ENCODE data around the gene LITAFD.

Gene LITAFD

GRCh38 chr16:8925455-8925854 is 43.3 kb downstream of the LITAFD start:
- Histone ChIP-seq H3K27me3 (ENCODE audit: control insufficient read depth, low read length) (no peaks in the 10 kb centered on the region), H3K9me3 (ENCODE audit: control insufficient read depth, insufficient read depth, low read length) (no peaks in the 10 kb centered on the region), H3K4me1 (ENCODE audit: control insufficient read depth, low read length) (no peaks in the 10 kb centered on the region), H3F3A (ENCODE audit: control insufficient read depth, insufficient read depth) (no peaks in the 10 kb centered on the region; the same call in 1 of the 2 replicates), H4K20me1 (ENCODE audit: control insufficient read depth, insufficient read depth, low read depth, low read length) (peaks cover 35% of the 10 kb centered on the region), H3K36me3 (ENCODE audit: control insufficient read depth, low read length) (peaks cover 95% of the 10 kb centered on the region), H3K9me2 (replicated peaks; ENCODE audit: control insufficient read depth, low read length) (no peaks in the 10 kb centered on the region), H3K27ac (ENCODE audit: low read depth, low read length) (no peak overlapping the region), H3K79me2 (ENCODE audit: control insufficient read depth, low read length) (peaks cover 83% of the 10 kb centered on the region), H3K4me3 (ENCODE audit: low read length) (no peak overlapping the region), H3K4me2 (ENCODE audit: low read length) (no peak overlapping the region)
- no peak for TF ChIP-seq EZH2phosphoT487 (IDR thresholded peaks at IDR 0.05; ENCODE audit: borderline replicate concordance, low read length)
- TF ChIP-seq CTCF (IDR thresholded peaks at IDR 0.05; ENCODE audit: low read depth, low read length, poor library complexity, severe bottlenecking), result no peak

GRCh38 chr16:8926827-8927226 is 44.7 kb downstream of the LITAFD start:
- no peak overlapping the region for H3K4me2 ChIP-seq (ENCODE audit: low read length)
- H3K9me2 ChIP-seq (replicated peaks; ENCODE audit: control insufficient read depth, low read length), result no peaks in the 10 kb centered on the region
- H3K4me3 ChIP-seq (ENCODE audit: low read length), result no peak overlapping the region
- peaks cover 94% of the 10 kb centered on the region for H3K79me2 ChIP-seq (ENCODE audit: control insufficient read depth, low read length)
- TF ChIP-seq CTCF (IDR thresholded peaks at IDR 0.05; ENCODE audit: low read depth, low read length, poor library complexity, severe bottlenecking), result no peak
- no peak for TF ChIP-seq EZH2phosphoT487 (IDR thresholded peaks at IDR 0.05; ENCODE audit: borderline replicate concordance, low read length)
- no peaks in the 10 kb centered on the region; the same call in 1 of the 2 replicates for H3F3A ChIP-seq (ENCODE audit: control insufficient read depth, insufficient read depth)
- peaks cover 44% of the 10 kb centered on the region for H4K20me1 ChIP-seq (ENCODE audit: control insufficient read depth, insufficient read depth, low read depth, low read length)
- H3K36me3 ChIP-seq (ENCODE audit: control insufficient read depth, low read length), result peaks cover 88% of the 10 kb centered on the region
- H3K4me1 ChIP-seq (ENCODE audit: control insufficient read depth, low read length), result no peaks in the 10 kb centered on the region
- no peaks in the 10 kb centered on the region for H3K27me3 ChIP-seq (ENCODE audit: control insufficient read depth, low read length)
- H3K9me3 ChIP-seq (ENCODE audit: control insufficient read depth, insufficient read depth, low read length), result no peaks in the 10 kb centered on the region
- H3K27ac ChIP-seq (ENCODE audit: low read depth, low read length), result no peak overlapping the region

GRCh38 chr16:8928467-8928957 is 46.4 kb downstream of the LITAFD start:
- Histone ChIP-seq H3K4me2 (ENCODE audit: low read length) (no peak overlapping the region), H3K27ac (ENCODE audit: low read depth, low read length) (no peak overlapping the region), H3K9me2 (replicated peaks; ENCODE audit: control insufficient read depth, low read length) (no peaks in the 10 kb centered on the region), H3K4me1 (ENCODE audit: control insufficient read depth, low read length) (0 out of 2 replicates have a peak, but pooled peaks cover 3% of the 10 kb centered on the region), H3K27me3 (ENCODE audit: control insufficient read depth, low read length) (no peaks in the 10 kb centered on the region), H3K4me3 (ENCODE audit: low read length) (no peak overlapping the region), H3K79me2 (ENCODE audit: control insufficient read depth, low read length) (peaks cover 99% of the 10 kb centered on the region), H3K9me3 (ENCODE audit: control insufficient read depth, insufficient read depth, low read length) (no peaks in the 10 kb centered on the region), H3F3A (ENCODE audit: control insufficient read depth, insufficient read depth) (no peaks in the 10 kb centered on the region; the same call in 1 of the 2 replicates), H3K36me3 (ENCODE audit: control insufficient read depth, low read length) (peaks cover 71% of the 10 kb centered on the region), H4K20me1 (ENCODE audit: control insufficient read depth, insufficient read depth, low read depth, low read length) (peaks cover 51% of the 10 kb centered on the region)
- TF ChIP-seq EZH2phosphoT487 (IDR thresholded peaks at IDR 0.05; ENCODE audit: borderline replicate concordance, low read length), result no peak
- no peak for TF ChIP-seq CTCF (IDR thresholded peaks at IDR 0.05; ENCODE audit: low read depth, low read length, poor library complexity, severe bottlenecking)
